ENCODE results near the gene NFILZ.

NFILZ gene, protein sequence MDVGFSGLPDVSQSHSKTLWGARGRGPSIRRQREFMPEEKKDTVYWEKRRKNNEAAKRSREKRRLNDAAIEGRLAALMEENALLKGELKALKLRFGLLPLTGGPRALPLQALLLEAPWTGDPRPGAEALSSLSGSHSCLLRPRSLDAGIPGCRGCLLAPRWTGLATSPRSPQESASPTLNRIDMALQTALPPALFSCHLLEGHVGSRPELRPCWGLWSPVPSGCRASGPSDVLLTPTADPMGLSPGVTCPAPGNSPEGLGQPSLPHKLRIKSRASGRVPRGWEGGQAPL

DNA sequence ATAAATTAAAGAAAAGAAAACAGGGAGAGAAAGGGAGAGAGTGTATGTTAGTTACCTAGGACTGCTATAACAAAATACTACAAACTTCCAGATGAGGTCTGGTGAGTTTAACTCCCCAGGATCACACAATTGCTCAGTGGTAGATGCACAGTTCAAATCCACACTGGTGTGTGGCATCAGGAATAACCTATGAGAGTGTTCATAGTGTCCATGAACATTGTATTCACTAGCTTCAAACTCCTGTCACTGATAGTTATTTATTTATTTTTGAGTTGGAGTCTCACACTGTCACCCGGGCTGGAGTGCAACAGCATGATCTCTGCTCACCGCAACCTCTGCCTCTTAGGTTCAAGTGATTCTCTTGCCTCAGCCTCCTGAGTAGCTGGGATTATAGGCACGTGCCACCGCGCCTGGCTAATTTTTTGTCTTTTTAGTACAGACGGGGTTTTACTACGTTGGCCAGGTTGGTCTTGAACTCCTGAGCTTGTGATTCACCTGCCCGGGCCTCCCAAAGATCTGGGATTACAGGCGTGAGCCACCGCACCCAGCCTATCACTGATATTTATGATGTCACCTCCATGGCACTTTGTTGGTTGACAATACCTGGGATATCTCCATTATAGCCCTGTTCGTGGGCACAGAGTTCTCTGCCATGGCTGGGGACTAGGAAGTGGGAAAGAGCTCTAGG is at the start of gene NFILZ:
Gene NFILZ, plus strand, starts transcription at position 638 of the 688 bp plus-strand sequence. CDS start 46,133 bp downstream, outside the sequence.
- DNase-seq: no peak

DNA sequence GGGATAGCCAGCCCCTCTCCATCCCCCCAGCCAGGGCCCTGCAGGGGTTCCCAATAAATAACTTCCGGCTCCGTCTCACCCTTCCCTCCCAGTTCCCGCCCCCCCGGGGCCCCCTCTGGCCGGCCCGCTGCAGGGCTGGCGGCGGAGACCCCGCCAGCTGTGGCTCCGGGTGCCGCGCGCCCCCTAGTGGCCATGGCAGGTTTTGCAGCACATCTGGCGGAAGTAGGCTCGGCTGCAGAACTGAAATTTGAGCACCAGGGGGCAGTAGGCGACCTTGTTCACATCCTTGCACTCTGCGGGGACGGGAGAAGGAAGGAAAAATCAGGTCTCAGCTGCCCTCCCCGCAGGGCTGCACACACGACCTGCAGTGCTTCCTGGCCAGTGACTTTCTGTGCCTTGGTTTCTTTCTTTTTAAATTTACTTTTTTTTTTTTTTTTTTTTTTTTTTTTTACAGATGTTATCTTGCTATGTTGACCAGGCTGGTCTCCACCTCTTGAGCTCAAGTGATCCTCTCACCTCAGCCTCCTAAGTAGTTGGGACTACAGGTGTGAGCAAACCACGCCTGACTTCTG is 49.6 kb upstream of the NFILZ start:
- peak; percentile 34 for DNase-seq

DNA sequence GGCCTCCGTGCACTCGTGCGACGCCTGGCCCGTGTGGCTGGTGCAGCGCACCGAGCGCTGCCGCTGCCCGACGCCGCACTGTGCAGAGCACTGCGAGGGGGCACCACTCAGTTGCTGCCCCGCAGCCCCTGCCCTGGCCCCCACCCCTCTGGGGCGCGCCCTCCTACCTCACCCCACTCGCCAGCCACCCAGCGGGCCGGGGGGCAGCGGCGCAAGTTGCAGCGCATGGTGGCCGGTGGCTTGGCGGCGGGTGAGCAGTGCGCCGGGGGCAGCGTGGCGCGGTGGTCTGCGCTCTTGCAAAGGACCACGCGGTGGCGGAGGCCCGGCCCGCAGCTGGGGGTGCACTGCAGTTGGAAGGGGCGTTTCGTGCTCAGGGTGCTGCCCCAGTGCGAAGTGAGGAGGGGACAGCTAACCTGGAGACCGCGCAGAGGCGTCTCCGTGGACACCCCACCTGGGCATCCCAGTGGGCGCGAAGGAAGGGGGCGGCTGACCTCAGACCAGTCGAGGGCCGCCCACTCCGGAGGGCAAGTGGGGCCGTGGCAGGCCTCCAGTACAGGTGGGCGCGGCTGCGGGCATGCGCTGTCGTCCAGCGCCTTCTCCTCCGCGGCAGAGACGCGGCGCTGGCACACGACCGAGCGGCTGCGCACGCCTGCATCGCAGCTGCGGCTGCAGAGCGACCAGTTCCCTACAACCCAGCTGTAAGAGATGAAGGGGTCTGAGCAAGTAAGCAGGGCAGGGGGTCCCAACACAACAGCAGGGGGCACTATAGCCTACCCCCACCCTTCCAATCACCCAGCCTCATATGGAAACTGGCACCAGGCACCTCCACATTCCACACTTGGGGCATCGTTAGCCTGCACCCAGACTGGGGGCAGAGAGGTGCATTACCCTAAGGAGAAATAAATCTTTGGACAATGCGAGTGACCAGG is 45.2 kb upstream of the NFILZ start:
- DNase-seq: no peak

DNA sequence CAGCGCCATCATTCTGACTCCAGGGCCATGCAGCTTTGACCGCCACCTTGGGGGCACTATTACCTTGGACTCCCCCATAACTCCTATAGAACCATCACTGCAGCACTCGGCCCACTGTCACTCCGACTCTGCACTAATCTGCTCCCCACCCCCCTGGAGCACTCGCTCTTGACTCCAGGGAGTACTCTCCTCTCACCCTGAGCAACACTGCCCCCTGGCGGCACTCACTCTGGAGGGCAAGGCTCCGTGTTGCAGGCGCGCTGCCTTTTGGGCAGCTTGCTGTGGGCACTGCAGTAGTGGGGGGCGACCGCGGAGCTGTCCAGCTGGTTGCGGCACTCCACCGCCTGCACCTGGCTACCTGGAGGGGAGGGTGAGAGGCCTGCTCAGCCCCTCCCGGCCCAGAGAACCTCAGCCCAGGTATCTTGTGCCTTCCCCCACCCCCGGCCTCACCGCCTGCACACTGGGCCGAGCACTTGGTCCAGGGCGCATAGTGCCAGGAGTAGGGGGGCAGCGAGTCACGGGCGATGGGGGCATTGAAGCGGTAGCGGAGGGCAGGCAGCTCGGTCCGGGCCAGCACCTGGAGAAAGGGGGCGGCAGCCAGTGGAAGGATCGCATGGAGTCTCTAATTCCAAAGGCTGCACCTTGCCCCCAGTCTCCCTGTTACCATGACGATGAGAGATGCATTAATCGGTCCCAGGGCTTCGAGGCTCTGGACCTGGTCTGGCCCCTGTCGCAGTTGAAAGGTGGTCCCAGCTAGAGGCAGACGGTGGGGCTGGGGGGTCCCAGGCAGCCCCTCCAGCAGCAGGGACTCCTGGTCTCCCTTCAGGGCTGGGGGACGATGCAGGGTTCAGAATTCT is 44.3 kb upstream of the NFILZ start:
- peak; percentile 25 for DNase-seq

DNA sequence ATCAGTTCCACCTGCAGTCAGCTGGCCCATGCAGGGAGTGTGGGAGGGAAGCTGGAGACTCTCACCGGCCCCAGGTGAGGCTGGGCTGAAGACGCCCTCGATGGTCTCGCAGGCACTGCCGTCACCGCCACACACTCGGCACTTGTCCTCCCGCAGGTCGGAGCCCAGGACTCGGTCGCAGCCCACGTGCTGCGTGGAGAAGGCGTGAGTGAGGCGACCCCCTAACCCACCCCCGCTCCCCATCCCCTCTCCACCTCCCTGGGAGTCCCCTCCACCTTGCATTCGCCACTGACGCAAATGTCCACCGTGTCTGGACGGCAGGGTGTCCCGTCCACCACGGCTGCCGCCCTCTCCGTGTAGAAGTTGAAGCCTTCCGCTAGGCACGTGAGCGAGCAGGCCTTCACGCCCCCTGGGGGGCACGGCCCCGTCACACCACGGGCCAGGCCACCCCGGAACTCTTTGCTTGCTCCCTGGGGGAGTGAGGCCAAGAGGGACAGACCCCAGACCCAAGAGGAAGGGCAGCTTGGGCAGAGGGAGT is 41.2 kb upstream of the NFILZ start:
- DNase-seq: no peak

DNA sequence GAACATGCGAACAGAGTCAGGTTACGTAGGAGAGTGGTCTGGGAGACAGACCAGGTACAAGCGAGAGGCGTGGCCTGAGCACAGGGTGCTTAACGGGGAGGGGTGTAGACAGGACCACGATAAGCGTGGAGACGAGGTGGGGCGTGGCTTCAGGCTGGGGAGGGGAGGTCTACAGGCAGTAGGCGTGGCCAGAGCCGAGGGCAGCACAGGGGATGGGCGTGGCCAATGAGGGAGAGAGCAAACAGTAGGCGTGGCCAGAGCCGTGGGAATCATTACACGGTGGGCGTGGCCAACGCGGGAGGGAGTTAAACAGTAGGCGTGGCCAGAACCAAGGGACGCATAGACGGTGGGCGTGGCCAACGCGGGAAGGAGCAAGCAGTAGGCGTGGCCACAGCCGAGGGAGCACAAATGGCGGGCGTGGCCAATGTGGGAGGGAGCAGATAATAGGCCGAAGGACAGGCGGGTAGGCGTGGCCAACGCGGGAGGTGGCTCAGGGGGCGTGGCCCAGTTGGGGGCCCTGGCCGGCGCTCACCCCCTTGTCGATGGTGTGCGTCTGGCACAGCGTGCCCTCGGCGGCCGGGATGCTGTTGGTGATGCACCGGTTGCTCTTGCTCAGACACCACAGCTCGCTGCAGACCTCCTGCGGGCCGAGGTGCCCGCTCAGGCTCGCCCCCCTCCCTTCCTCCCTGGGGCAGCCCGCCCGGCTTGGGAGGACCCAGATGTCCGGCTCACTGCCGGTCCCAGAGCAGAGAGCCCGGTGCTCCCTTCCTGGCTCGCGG is 38.0 kb upstream of the NFILZ start:
- no peak for DNase-seq

DNA sequence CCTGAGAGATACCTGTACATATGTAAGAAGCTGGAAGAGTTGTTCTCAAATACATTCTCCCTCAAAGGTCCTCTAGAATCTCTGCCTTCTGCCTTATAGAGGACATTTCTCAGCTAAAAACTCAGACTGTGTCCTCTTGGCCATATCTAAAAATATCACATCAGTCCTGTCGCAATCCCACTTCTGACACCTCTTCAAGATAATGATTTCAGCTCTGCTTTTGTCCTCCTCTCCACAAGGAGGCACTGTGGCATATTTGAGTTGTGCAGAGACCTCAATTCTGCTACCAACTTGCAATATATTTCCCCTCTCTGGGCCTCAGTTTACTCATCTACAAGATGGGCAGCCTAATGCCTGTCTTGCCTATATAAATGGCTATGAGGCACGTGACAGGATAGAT is 36.5 kb upstream of the NFILZ start:
- DNase-seq: no peak

DNA sequence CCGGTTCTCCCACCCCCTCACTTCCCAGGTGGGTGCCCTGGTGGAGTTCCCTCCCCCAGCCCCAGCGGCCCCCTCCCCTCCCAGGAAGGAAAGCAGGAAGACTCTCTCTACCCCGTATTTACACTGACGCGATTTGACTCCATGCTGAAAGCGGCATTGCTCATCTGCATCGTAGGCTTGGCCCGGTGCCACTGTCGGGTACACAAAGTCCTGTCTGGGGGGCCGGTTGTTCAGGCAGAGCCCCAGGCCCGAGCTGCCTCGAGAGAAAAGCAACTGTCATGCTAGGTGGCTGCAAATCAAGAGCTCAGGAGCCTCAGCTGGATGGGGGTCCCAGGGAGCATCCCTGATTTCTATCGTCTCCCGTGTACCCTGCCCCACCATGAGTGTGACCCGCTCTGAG is 34.8 kb upstream of the NFILZ start:
- DNase-seq: no peak

DNA sequence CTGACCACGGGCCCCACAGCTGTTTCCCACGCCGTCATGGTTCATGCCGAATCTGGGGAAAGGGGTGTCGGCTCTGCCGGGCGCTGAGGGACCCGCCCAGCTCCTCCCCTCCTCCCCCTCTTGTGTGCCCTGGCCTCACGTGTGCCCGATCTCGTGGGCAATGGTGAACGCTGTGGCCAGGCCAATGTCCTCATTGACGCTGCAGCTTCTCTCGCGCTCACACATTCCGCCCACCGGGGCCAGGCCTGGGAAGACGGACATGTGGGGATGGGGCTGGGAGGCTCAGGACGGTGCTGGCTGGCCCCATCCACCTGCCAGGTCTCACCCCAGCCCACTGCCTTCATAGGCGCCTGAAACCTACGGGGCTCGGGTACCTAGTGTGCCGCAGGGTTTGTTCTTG is 34.3 kb upstream of the NFILZ start:
- no peak for DNase-seq

DNA sequence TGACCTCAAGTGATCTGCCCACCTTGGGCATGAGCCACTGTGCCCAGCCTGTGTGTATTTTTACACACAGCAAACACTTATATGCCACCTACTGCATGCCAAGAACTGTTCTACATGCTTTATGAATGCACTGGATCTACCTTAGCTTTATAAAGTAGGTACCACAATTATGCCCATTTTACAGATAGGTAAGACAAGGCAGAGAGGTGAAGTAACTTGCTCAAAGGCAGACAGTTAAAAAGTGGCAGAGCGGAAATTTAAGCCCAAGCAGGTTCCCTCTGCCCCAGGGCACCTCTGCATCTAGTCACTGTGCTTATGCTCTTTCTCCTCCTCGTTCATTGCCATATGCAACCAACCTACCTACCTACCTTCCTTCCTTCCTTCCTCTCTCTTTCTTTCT is 30.4 kb upstream of the NFILZ start:
- no peak for DNase-seq

DNA sequence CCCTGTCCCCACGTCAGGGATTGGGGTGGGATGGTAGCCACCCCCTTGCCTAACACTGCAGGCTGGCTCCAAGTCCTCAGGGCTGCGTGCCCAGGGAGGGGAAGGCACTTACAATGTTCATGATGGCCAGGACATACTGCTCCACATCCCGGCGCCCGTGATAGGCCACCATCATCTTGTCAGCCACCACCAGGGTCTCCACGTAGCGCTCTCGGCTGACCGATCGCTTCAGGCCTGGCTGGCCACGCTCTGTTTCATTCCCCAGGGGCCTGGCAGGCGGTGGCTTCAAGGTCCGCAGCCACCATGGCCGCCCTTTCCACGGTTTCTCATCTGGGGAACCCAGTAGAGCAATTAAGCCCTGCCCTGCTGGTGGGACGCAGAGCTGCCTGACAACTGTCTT is 29.6 kb upstream of the NFILZ start:
- no peak for DNase-seq

DNA sequence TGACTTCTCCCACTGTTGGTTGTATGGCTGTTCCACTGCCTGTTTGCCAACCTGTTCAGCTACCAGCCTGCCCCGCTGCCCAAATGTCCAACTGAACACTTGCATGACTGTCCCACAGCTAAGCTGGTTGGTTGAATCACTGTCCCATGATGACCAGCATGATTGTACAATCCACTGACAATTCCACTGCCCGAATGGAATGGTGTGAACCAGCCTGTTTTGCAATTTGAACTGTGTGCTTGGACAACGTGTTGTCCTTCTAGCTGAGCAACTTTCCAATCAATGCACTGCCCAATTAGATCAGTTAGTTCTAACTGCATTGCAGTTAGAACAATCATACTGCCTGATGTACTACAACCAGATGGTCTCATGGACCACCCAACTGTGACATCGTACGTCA is 28.6 kb upstream of the NFILZ start:
- DNase-seq: no peak

DNA sequence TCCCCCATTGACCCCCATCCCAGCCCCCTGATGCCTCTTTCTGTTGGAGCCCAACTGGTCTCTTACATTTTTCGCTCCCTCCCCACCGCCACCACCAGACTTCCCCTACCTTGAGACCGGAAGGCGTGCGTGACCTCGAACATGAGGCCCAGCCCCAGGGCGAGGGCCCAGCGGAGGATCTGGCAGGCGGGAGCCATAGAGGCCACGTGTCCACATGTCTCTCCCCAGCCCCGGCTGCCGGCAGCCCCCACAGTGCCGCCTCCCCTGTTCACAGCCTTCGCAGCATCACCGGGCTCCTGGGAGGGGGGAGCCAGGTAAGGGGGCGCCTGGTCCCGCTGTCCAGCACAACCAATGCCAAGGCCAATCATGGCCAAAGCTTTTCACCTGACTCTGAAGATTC is 24.9 kb upstream of the NFILZ start:
- no peak for DNase-seq

DNA sequence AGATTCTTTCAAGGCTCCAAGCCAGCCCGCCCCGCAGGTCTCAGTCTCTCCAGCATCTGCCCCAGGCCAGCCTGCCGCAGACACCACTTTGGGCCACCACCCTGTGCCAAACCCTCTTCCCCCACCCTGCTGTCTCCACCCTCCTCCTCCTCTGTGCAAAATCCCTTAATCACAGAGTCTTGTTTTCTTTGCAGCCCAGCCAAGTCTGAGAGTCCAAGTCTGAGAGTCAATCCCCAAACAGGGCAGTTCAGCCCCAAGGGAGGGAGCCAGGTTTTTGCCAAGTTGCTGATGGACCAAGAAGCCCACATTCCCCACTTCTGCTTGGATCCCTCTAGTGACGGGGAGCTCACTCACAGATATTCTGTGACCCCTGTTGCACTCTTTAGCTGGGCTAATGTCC is 23.0 kb upstream of the NFILZ start:
- no peak for DNase-seq

DNA sequence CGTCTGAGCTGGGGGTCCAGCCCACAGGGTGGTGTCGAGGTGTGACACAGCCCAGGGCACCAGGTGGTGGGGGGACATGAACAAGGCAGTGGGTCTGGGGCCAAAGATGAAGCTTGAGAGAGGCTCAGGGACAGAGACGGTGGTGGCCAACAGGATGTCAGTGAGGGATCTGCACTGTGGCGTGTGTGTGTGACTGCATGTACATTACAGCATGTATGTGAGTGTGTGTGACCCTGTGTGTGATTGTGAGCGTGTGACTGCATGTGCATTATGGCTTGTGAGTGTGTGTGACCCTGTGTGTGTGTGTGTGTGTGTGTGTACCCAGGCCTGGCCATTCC is 21.5 kb upstream of the NFILZ start:
- no peak for DNase-seq

DNA sequence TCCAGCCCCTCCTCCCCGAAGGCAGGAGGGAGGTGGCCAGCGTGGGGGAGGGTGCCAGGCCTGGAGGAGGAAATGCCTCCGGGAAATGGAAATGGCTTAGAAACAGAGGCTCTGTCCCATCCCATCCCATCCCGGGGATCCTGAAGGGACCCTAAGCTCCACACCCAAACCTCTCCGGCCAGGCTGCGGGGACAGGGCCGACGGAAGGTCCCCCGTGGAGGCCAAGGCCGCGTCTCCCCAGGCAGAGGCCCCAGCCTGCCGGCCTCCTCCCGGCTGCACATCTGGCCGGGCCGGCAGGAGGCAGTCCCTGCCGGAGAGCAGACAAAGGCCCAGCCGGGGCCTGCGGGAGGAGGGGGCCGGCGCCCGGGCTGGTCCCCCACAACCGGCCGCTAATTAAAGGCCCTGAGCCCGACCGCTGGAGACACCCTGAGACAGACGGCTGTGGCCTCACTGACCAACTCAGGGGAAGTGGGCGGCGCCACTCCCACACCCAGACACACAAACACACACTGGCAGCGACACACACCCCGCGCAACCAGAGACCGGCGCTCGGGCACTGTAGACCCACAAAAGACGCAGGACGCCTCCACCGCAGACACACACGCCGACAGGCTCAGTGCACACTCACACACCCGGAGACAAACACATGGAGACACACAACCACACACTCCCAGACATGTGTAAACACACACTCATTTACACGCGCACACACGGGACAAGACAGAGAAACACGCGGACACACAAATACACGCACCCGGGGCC is 21.0 kb upstream of the NFILZ start:
- no peak for DNase-seq

DNA sequence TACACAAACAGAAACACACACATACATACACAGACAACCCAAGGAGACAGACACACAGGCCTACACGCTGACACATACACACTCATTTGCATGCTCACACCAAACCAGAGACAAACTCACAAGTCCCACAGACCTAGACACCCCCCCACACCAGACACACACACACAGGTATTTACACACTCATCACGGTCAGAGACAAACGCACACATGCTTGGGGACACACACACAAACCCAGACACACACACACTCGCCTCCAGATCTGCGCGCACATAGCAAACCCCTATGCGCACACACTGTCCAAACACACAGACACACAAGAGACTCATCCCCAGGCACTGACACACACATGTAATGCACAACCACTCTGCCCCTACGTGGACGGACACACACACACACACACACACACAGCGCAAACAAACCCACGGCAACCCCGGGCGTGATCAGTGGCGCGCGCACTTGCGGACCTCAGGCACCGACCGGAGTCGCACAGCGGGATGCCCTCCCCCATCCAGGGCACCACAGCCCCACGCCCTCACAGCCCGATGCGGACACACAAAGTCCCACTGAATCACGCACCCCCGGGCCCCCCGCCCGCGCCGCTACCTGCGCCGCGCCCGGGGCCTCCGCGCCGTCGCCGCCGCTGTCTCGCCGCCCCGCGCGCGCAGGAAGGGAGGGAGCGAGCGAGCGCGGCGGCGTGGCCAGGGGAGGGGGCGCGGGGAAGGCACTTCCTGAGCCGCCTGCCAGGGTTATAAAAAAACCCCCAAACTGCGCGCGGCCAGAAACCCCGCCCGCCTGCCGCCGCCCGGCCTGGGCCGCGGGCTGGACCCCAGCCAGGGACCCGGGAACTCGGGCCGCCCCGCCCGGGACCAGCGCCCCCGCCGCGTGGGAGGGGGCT is 20.1 kb upstream of the NFILZ start, which contains the start of gene ADAMTS10:
Gene ADAMTS10, minus strand, starts transcription at position 675 of the 895 bp plus-strand sequence. CDS start 5,005 bp downstream, outside the sequence.
- DNase-seq: no peak

DNA sequence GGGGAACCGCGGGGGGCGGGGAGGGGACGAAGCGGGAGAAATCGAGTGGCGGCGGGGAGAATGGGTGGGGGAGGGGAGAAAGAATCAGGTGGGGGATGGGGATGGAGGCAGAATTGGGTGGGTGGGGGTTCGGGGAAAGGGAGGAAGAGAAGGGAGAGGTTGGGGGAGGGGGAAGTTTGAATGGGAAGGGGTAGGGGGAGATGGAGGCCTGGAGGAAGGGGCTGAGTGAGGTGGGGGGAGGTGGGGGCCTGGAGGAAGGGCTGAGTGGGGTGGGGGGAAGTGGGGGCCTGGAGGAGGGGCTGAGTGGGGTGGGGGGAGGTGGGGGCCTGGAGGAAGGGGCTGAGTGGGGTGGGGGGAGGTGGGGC is 19.5 kb upstream of the NFILZ start:
- DNase-seq: no peak

DNA sequence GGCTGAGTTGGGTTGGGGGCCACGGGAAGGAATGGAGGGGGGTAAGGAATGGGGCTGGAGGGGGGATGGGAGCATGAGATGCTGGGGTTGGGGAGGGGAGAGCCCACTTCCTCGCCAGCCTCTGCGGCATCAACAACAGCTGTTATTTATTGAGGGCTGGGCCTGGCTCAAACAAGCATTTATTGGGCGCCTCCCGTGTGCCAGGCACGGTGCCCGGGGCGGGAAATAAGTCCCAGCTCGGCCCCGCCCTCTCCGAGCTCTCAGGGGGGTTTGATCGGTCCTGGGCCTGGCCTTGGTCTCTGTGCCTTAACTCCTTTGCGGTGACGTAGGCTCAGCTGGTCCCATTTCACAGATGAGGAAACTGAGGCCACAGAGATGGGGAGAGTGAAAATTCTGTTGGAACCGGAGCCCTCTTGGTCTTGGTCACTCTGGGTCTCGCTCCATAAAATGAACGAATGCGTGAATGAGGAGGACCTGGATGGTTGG is 19.0 kb upstream of the NFILZ start:
- DNase-seq: no peak
